Mucosa of stomach (tissue), 1 donor: Measurements from ENCODE around the gene ARG2.
"Not testable (repeated sequence)": the region's sequence is repeated elsewhere in the genome, so short reads cannot be mapped to it uniquely, and the experiment has no call there.

Source experiments
- H3K27me3 ChIP-seq: one replicate; pipeline ENCODE4 v1.7.0; 2013; ENCODE audit warnings: mild to moderate bottlenecking, low read length; ENCODE audit not compliant: control insufficient read depth, insufficient read depth
- H3K36me3 ChIP-seq: one replicate; pipeline ENCODE4 v1.7.0; 2013; ENCODE audit warnings: low read length; ENCODE audit not compliant: control insufficient read depth, insufficient read depth
- H3K4me1 ChIP-seq: one replicate; pipeline ENCODE4 v1.7.0; 2013; ENCODE audit warnings: mild to moderate bottlenecking, low read length; ENCODE audit not compliant: control insufficient read depth, insufficient read depth
- H3K4me3 ChIP-seq: one replicate; pipeline ENCODE4 v1.7.0; 2013; ENCODE audit warnings: low read length
- H3K9ac ChIP-seq: one replicate; pipeline ENCODE4 v1.7.0; 2013; ENCODE audit warnings: mild to moderate bottlenecking, low read length, moderate library complexity
- H3K9me3 ChIP-seq: one replicate; pipeline ENCODE4 v1.7.0; 2013; ENCODE audit warnings: mild to moderate bottlenecking, low read length, moderate library complexity; ENCODE audit not compliant: control insufficient read depth
- donor health status: Pancreatic carcinoma.

ARG2 gene

GRCh38 chr14:67595392-67595791 is 24.3 kb upstream of the ARG2 start:
- no peaks in the 10 kb centered on the region for H3K36me3 ChIP-seq
- no peaks in the 10 kb centered on the region for H3K27me3 ChIP-seq
- no peak overlapping the region for H3K9ac ChIP-seq
- H3K9me3 ChIP-seq: no peaks in the 10 kb centered on the region
- peaks cover 6% of the 10 kb centered on the region for H3K4me1 ChIP-seq
- H3K4me3 ChIP-seq: no peak overlapping the region

DNA sequence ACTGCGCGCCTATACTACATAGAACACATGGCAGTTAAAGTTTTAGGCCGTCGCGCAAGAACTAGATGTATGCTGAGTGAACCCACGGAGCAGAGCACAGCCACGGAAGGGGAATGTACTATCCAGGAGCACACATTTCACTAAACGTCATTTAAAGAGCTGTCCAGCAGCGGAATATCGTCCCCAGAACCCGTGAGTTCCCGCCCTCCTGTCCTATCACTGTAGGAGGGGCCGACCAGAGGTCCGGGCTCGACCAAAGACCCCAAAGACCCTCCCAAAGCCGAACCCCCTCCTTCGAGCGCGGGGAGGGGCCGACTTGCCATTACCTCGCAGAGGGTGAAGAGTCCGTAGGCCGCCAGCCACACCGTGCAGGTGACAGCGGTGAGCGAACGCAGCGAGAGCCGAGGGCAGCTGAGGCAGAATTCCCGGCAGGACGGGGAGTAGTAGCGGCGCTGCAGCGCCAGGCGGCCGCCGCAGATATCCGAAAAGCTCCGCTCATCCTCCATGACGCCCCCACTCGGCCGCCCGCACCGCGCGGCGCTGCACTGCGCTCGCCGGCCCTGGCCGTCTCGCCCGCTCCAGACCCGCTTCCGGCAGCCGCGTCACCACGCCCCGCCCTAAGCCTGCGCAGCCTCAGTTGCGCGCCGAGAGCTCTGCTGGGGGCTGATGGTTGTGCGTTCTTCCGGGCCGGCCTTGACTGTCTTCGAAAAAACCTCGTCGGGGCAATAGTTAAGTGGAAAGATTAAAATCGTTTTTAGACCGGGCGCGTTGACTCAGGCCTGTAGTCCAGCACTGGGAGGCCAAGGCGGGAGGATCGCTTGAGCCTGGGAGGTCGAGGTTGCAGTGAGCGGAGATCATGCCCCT is 19.8 kb upstream of the ARG2 start, which contains the start of gene PIGH:
Gene PIGH, minus strand, starts transcription at position 571 of the 864 bp plus-strand sequence. Its CDS starts 65 bp downstream, at position 506.
- Histone ChIP-seq H3K9ac (peak within 1 kb of the TSS; percentile 81), H3K4me3 (peak within 1 kb of the TSS; percentile 75), H3K36me3 (no peaks in the 10 kb centered on the region), H3K9me3 (no peaks in the 10 kb centered on the region), H3K27me3 (no peaks in the 10 kb centered on the region), H3K4me1 (peaks cover 9% of the 10 kb centered on the region)

- not testable (repeated sequence) for H3K27me3 ChIP-seq, H3K9me3 ChIP-seq, H3K36me3 ChIP-seq, H3K4me1 ChIP-seq
- peak overlapping the region; percentile 75 for H3K4me3 ChIP-seq
- peak overlapping the region; percentile 81 for H3K9ac ChIP-seq
These were observed 19.2 kb upstream of the ARG2 start for GRCh38 chr14:67600562-67600974.

DNA sequence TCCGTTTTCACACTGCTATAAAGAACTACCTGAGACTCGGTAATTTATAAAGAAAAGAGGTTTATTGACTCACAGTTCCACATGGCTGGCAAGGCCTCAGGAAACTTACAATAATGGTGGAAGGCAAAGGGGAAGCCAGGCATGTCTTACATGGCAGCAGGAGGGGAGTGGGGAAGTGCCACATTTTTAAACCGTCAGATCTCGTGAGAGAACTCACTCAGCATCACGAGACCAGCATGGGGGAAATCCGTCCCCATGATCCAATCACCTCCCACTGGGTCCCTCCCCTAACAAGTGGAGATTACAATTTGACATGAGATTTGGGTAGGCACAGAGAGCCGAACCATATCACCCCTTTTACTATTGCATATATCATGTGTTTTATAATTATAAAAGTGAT is 17.6 kb upstream of the ARG2 start:
- Histone ChIP-seq H3K4me3 (no peak overlapping the region), H3K9me3 (no peaks in the 10 kb centered on the region), H3K9ac (no peak overlapping the region), H3K36me3 (no peaks in the 10 kb centered on the region), H3K4me1 (peaks cover 9% of the 10 kb centered on the region), H3K27me3 (no peaks in the 10 kb centered on the region)

DNA sequence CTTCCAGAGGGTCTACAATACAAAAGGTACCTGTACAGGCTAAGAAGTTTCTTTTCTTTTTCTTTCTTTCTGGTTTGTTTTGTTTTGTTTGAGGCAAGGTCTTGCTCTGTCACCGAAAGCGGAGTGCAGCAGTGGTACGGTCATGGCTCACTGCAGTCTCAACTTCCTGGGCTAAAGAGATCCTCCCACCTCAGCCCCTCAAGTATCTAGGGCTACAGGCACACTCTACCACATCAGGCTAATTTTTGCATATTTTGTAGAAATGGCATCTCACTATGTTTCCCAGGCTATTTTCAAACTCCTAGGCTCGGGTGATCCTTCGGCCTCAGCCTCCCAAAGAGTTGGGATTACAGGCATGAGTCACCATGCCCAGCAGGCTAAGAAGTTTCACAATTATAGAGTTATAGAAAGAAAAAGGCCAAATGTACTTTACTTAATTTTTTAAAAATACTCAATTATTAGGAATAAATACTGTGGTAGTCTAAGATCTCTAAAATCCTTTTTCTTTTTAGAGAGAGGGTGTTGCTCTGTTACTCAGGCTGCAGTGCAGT is 16.6 kb upstream of the ARG2 start:
- Histone ChIP-seq H3K27me3 (no peaks in the 10 kb centered on the region), H3K4me3 (no peak overlapping the region), H3K9ac (no peak overlapping the region), H3K9me3 (no peaks in the 10 kb centered on the region), H3K36me3 (no peaks in the 10 kb centered on the region), H3K4me1 (peaks cover 8% of the 10 kb centered on the region)

DNA sequence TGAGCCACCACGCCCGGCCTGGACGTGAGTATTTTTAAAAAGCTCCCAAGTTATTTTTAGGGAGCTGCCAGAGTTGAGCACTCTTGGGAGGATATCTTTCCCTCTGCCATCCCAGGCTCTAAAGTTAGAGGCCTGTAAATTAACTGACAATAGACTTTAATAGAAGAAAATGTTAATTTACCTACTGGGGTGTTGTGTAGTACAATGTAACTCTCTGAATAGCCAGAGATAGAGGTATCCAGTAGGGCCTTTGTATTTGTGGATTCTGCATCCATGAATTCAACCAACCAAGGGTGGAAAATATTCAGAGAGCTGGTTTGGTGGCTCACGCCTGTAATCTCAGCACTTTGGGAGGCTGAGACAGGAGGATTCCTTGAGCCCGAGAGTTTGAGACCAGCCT is 12.1 kb upstream of the ARG2 start:
- H3K27me3 ChIP-seq: no peaks in the 10 kb centered on the region
- H3K9me3 ChIP-seq: no peaks in the 10 kb centered on the region
- no peak overlapping the region for H3K9ac ChIP-seq
- H3K4me3 ChIP-seq: no peak overlapping the region
- H3K4me1 ChIP-seq: no peaks in the 10 kb centered on the region
- no peaks in the 10 kb centered on the region for H3K36me3 ChIP-seq

DNA sequence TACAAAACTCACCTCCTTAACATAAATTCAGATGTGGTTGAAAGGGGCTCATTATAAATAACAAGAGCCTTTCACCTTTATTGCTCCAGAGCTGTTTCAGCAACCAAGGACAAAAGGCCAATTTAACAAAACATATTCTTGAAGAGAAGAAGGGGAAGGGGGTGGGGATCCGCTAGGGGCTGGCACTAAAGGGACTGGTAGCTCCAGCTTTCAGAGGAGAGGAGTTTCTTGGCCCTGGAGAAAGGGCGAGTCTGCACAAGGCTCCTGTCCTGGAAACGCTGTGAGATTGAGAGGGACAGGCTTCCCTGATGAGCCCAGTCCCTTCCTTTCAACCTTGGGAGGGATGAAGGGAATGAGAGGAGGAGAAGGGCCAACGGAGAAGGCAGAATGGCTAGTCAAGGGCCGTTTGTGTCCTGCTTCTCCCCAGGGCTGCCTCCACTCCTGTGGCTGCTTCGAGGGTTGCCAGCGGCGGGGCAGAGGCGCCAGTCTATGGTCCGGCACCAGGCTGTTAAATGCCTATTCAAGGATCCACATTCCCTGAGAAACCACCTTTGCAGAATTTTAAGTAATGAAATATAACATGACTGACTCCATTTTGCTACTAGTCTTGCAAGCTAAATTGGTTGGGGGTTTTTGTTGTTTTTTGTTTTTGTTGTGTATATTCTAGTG is 9.9 kb upstream of the ARG2 start:
- Histone ChIP-seq H3K27me3 (no peaks in the 10 kb centered on the region), H3K9ac (no peak overlapping the region)

DNA sequence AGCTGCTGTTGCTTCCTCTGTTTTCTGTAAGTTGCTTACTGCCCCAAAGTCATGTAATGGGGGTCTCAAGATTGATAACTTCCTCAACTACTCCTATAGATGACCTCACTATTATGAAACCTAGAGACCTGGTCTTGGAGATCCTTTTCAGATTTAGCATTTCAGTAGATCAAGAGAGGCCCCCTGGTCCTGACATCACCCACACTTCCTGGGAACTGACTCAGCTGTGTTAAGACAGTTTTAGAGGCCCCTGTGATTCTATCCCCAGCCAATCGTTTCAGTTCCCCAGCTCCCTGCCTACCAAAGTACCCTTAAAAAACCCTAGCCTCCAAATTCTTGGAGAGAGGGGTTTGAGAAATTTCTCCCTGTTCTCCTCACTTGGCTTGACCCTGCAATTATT is 9.2 kb upstream of the ARG2 start:
- Histone ChIP-seq H3K27me3 (no peaks in the 10 kb centered on the region), H3K36me3 (no peaks in the 10 kb centered on the region), H3K4me3 (no peak overlapping the region), H3K9ac (no peak overlapping the region), H3K9me3 (no peaks in the 10 kb centered on the region), H3K4me1 (no peaks in the 10 kb centered on the region)

More for the DNA sequence above, 9.9 kb upstream of the ARG2 start:
- no peaks in the 10 kb centered on the region for H3K36me3 ChIP-seq
- H3K4me1 ChIP-seq: no peaks in the 10 kb centered on the region
- no peak overlapping the region for H3K4me3 ChIP-seq
- H3K9me3 ChIP-seq: no peaks in the 10 kb centered on the region

GRCh38 chr14:67618617-67619063 is 1.1 kb upstream of the ARG2 start:
- H3K9ac ChIP-seq: no peak overlapping the region
- peaks cover 9% of the 10 kb centered on the region for H3K4me1 ChIP-seq
- H3K9me3 ChIP-seq: no peaks in the 10 kb centered on the region
- no peaks in the 10 kb centered on the region for H3K36me3 ChIP-seq
- H3K27me3 ChIP-seq: no peaks in the 10 kb centered on the region
- no peak overlapping the region for H3K4me3 ChIP-seq

GRCh38 chr14:67620217-67620785 is 581 bp downstream of the ARG2 start:
- Histone ChIP-seq H3K9ac (peak overlapping the region; percentile 80), H3K9me3 (no peaks in the 10 kb centered on the region), H3K4me1 (peaks cover 9% of the 10 kb centered on the region), H3K27me3 (no peaks in the 10 kb centered on the region), H3K4me3 (peak overlapping the region; percentile 77), H3K36me3 (no peaks in the 10 kb centered on the region)

DNA sequence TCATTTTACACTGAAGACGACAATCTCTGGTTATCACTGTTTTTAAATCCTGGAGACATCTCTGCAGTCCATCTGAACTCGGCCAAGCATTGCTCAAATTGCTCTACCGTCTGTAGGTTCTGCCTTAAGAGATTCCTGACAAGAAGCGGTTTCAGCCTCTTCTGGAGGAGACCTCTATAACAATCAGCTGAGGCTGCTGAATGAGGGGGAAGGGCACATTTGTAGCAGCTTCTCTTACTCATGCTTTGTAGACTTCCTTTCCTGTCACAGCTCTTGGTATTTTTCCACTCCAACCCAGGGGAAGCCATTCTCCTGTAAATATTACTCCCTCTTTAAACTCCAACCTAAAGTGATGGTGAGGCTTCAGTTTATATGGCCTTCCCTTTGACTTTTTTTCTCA is 3.0 kb downstream of the ARG2 start:
- no peaks in the 10 kb centered on the region for H3K36me3 ChIP-seq
- H3K9ac ChIP-seq: no peak overlapping the region
- peaks cover 9% of the 10 kb centered on the region for H3K4me1 ChIP-seq
- no peaks in the 10 kb centered on the region for H3K9me3 ChIP-seq
- H3K27me3 ChIP-seq: no peaks in the 10 kb centered on the region
- no peak overlapping the region for H3K4me3 ChIP-seq

GRCh38 chr14:67623114-67623513 is 3.4 kb downstream of the ARG2 start:
- Histone ChIP-seq H3K9ac (no peak overlapping the region), H3K4me3 (no peak overlapping the region), H3K9me3 (no peaks in the 10 kb centered on the region), H3K27me3 (no peaks in the 10 kb centered on the region), H3K36me3 (no peaks in the 10 kb centered on the region), H3K4me1 (peaks cover 9% of the 10 kb centered on the region)
